ENCODE data around the gene LRFN2.

GRCh38 chr6:40356242-40356910, 230.8 kb downstream of the LRFN2 start:
- TF ChIP-seq CTCF (IDR thresholded peaks at IDR 0.05; ENCODE audit: poor library complexity) (no peak), EZH2 (IDR thresholded peaks at IDR 0.05; ENCODE audit: borderline replicate concordance) (no peak)

Data from hepatocyte (in vitro differentiated cells).